GM15510 (cell line): ENCODE data around the gene TSPAN1.

Source experiments
- POLR2A ChIP-seq: IDR thresholded peaks from 3 replicates; pipeline ENCODE4 v1.6.1; 2011; ENCODE audit warnings: borderline replicate concordance; ENCODE audit not compliant: insufficient read length; ENCODE audit errors: extremely low read depth

Gene TSPAN1

GRCh38 chr1:46152016-46152415 is 22.9 kb upstream of the TSPAN1 start:
- TF ChIP-seq POLR2A, result no peak

DNA sequence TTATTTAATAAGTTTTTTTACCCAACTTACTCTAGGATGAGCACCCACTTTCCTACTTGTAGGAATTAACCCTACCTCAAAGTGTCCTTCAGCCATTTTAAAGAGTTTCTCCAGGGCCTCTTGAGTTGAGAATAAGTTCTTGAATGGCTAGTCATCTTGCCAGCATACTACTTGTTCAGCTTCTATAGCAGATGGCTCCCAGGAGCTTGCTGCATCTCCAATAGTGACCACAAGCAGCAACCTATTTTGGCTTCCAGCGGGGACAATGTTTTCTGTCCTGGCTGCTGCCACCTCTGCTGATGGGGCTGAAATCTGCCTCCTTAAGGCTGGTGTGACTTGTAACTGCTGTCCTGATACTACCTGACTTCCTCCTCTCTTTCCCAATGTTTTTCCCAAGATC is 21.7 kb upstream of the TSPAN1 start:
- no peak for TF ChIP-seq POLR2A

GRCh38 chr1:46153732-46154131 is 21.2 kb upstream of the TSPAN1 start:
- no peak for TF ChIP-seq POLR2A

- TF ChIP-seq POLR2A, result no peak
These were observed 17.0 kb upstream of the TSPAN1 start for GRCh38 chr1:46157916-46158311.

DNA sequence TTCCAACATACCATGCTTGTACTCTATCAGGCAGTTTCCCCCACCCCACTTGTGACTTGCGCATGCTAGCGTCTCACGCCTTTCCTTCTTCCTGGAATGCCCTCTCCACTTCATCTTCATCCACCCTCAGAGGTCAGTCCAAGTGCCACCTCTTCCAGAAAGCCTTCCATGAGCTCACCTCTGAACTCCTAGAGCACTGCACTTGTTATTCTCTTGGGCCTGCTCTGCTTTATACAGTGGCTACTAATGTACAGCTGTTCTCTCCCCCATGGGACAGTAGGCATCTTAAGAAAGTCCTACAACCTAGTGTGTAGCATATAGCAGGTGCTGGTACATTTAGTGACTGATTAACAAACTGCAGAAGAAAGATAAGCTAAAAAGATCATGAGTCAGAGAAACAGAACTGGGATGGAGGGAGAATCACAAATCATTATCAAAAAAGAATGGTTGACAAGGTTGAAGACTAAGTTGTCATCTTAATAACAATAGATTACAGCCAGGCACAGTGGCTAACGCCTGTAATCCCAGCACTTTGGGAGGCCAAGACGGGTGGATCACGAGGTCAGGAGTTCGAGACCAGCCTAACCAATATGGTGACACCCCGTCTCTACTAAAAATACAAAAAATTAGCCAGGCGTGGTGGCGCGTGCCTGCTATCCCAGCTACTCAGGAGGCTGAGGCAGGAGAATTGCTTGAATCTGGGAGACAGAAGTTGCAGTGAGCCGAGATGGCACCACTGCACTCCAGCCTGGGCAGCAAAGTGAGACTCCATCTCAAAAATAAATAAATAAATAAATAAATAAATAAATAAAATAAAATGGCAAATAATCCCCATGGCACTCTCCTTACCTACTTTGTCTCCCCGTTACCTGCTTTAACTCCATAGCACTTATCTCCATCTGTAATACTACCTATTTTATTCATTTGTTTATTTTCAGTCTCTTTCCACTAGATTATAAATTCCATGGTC is 16.3 kb upstream of the TSPAN1 start:
- no peak for TF ChIP-seq POLR2A

DNA sequence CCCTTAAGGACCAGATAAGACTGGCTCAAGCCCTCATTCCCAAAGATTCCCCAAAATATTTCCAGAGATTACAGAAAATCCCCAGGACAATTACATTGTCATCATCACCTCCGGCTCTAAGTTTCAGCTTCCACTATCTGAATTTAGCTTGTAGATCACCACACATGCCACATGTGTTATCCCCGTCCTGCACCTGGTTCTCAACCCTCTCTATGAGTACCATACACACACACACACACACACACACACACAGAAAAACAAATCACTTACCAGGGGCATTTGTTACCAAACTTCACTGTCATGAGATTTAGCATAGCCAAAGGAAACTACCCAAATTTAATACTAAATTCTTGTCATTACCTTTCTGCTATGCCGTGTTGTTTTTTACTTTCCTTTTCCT is 15.4 kb upstream of the TSPAN1 start:
- TF ChIP-seq POLR2A, result no peak

- TF ChIP-seq POLR2A, result no peak
These were observed 14.7 kb upstream of the TSPAN1 start for GRCh38 chr1:46160212-46160611.

- no peak for TF ChIP-seq POLR2A
These were observed 8.1 kb upstream of the TSPAN1 start for GRCh38 chr1:46166521-46167462.

DNA sequence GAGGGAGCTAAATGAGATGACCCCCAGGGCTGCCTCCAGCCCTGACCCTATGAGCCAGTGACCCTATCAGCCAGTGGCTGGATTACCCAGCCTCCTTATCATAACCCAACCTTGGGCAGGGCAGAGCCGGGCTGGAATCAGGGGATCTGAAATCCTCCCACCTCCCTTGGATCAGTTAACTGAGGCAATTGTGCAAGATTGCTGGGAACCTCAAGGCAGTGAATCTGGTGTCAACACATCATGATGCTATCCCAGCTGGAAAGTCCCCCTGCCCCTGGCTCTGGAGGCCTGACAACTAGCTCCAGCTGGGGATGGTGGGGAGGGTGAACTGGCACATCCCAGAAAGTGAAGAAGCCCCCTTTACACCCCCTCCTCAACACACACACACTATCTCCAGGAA is 6.4 kb upstream of the TSPAN1 start:
- no peak for TF ChIP-seq POLR2A

GRCh38 chr1:46169811-46170454 is 5.0 kb upstream of the TSPAN1 start:
- TF ChIP-seq POLR2A, result no peak

DNA sequence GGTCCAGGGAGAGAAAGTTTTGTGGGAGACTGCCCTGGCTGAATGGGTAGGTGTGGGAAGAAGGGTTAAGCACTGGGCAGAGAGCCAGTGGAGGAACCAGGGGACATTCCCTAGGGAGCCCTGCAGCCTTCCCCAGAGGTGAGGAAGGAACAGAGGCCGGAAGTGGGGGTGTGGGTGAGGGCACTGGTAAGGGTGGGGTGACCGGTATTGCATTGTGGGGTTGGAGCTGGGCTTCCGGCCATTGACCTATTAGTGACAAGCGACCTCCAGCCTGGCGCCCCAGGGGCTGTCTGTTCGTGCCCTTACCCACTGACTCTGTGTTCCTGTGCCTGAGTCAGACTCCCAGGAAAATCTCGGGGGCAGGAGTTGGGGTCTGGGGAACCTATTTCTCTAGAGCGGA is 3.5 kb upstream of the TSPAN1 start:
- no peak for TF ChIP-seq POLR2A

GRCh38 chr1:46171871-46172270 is 3.0 kb upstream of the TSPAN1 start:
- no peak for TF ChIP-seq POLR2A

DNA sequence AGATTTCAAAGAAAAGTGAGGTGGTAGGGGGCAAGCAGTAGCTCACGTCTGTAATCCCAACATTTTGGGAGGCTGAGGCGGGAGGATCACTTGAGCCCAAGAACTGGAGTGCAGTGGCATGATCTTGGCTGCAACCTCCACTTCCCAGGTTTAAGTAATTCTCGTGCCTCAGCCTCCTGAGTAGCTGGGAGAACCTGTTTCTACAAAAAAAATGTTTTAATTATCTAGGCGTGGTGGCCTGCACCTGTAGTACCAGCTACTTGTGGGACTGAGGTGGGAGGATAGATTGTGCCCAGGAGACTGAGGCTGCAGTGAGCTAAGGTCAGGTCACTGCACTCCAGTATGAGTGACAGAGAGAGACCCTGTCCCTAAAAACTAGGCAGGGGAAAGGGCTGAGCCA is 2.6 kb upstream of the TSPAN1 start:
- TF ChIP-seq POLR2A, result no peak

DNA sequence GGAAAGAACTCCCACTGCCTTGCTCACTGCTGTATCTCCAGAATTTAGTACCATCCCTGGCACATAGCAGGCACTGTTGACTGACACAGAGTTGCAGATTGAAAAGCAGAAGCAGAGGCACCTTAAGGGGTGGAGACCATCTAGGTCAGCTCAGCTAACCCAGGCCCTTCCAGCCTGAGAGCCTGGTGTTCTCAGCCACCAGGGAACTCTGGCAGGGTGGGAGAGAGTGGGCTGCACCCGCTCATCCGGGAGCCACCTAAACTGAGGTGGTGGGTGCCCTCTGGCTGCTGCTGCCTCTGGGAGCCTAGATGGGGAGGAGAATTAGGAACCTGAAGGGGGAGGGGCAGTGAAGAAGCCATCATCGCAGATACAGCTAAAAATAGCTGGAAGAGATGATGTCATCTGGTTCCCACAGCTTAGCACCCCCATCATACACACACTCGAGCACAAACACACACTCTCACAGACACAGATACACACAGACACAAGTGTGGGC is 1.5 kb upstream of the TSPAN1 start:
- no peak for TF ChIP-seq POLR2A

DNA sequence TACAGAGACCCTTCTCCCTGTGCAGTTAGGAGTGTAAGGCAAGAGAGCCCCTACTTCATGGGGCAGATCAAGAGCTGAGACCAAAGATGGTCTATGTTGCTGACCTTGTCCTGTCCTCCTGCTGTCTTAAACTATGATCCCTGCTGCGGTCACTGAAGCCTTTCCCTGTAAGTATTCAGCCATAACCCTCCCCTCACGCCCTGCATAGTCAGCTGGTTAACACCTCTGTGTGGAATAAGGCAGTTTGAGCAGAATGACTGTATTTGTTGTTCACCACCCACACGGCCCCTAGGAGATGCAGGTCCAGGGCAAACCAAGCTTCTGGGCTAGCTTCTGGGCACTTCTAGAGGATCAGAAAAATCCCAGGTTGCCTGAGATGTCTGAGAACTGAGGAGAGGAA is 356 bp downstream of the TSPAN1 start:
- TF ChIP-seq POLR2A, result no peak
